Spinal cord (tissue), 10 donors: ENCODE results near the gene PARP1. TPM values are rescaled to one million over a fixed set of nuclear protein-coding genes. Genes with fewer than 3 reads are reported as not detected.

ENCODE experiments used
- DNase-seq, 6 donors: peaks; one replicate each; pipeline versions ENCODE4 v3.0.0 to v3.0.0-alpha.2; 2013 to 2015; ENCODE audit warnings: low spot score in 6 of 6, low read depth in 4 of 6
- H3K27ac ChIP-seq: one replicate; pipeline ENCODE4 v1.5.1; 2013; ENCODE audit warnings: low read depth, low read length, control low read depth
- H3K27me3 ChIP-seq: one replicate; pipeline ENCODE4 v1.6.1; 2013; ENCODE audit warnings: low read length; ENCODE audit not compliant: control insufficient read depth, insufficient read depth
- H3K36me3 ChIP-seq: one replicate; pipeline ENCODE4 v1.6.1; 2013; ENCODE audit warnings: low read length; ENCODE audit not compliant: control insufficient read depth, insufficient read depth
- H3K4me1 ChIP-seq: one replicate; pipeline ENCODE4 v1.6.1; 2013; ENCODE audit warnings: low read length; ENCODE audit not compliant: control insufficient read depth, insufficient read depth
- H3K4me3 ChIP-seq: one replicate; pipeline ENCODE4 v1.5.1; 2013; ENCODE audit warnings: low read depth, low read length, control low read depth
- H3K9me3 ChIP-seq: one replicate; pipeline ENCODE4 v1.6.1; 2013; ENCODE audit warnings: low read length; ENCODE audit not compliant: control insufficient read depth, insufficient read depth
- WGBS: methylation state at CpG from one replicate; pipeline ENCODE4 v1.1.5; 2013; ENCODE audit warnings: missing lambda C conversion rate; ENCODE audit not compliant: insufficient coverage; 5-methylcytosine and 5-hydroxymethylcytosine counted together
- polyA plus RNA-seq, 2 donors: library from polyadenylated mRNA; unstranded; fragments of 120-200 nt; gene quantifications; one replicate each; pipeline ENCODE4 v1.2.1, GENCODE V29; 2013; ENCODE audit not compliant: insufficient read length in 2 of 2
- total RNA-seq, 2 donors: library from RNA; depleted of rRNA in 1 of 2; stranded (reverse); fragments of 120-200 nt in 1 of 2; fragments of >200 nt in 1 of 2; gene quantifications; one replicate each; pipeline versions ENCODE4 v1.2.3 to v1.2.4, GENCODE V29; 2013 to 2014
- donor health status: healthy.

PARP1 gene
- total and polyA plus RNA-seq, 4 donors: 106 to 156 (median 127) TPM

GRCh38 chr1:226409392-226409791 is 1.5 kb upstream of the PARP1 start:
- DNase-seq: no peak
- no peak overlapping the region for H3K27ac ChIP-seq
- H3K27me3 ChIP-seq: no peaks in the 10 kb centered on the region
- 92% methylated on average over 4 of the region's 4 CpGs for WGBS
- no peaks in the 10 kb centered on the region for H3K9me3 ChIP-seq
- no peaks in the 10 kb centered on the region for H3K36me3 ChIP-seq
- H3K4me1 ChIP-seq: peaks cover 22% of the 10 kb centered on the region
- no peak overlapping the region for H3K4me3 ChIP-seq

- Histone ChIP-seq H3K36me3 (no peaks in the 10 kb centered on the region), H3K9me3 (no peaks in the 10 kb centered on the region), H3K4me1 (peaks cover 26% of the 10 kb centered on the region), H3K27me3 (no peaks in the 10 kb centered on the region), H3K4me3 (peak overlapping the region; percentile 71), H3K27ac (peak overlapping the region; percentile 64)
- DNase-seq: no peak
- 68% methylated on average over 13 of the region's 25 CpGs for WGBS
Observed at GRCh38 chr1:226408285-226409184, 642 bp upstream of the PARP1 start.

- no peak for DNase-seq
- H3K4me3 ChIP-seq: peak overlapping the region; percentile 71
- H3K9me3 ChIP-seq: no peaks in the 10 kb centered on the region
- no peaks in the 10 kb centered on the region for H3K27me3 ChIP-seq
- H3K4me1 ChIP-seq: peaks cover 40% of the 10 kb centered on the region
- WGBS: no CpG with 5 or more reads among the region's 4 CpGs
- peak overlapping the region; percentile 57 for H3K27ac ChIP-seq
- H3K36me3 ChIP-seq: peaks cover 1% of the 10 kb centered on the region
Observed at GRCh38 chr1:226407199-226407496, 745 bp downstream of the PARP1 start.

- peak overlapping the region; percentile 71 for H3K4me3 ChIP-seq
Observed at GRCh38 chr1:226406401-226406881, 1.5 kb downstream of the PARP1 start.

GRCh38 chr1:226405411-226405988 is 2.4 kb downstream of the PARP1 start:
- Histone ChIP-seq H3K27me3 (no peaks in the 10 kb centered on the region), H3K27ac (no peak overlapping the region), H3K4me3 (no peak overlapping the region), H3K36me3 (peaks cover 18% of the 10 kb centered on the region), H3K9me3 (no peaks in the 10 kb centered on the region), H3K4me1 (peaks cover 47% of the 10 kb centered on the region)
- WGBS: 72% methylated on average over 15 of the region's 16 CpGs
- DNase-seq: no peak

More at GRCh38 chr1:226406401-226406881, 1.5 kb downstream of the PARP1 start:
- DNase-seq: peak in 1 of 6 donors; percentile 34
- peaks cover 44% of the 10 kb centered on the region for H3K4me1 ChIP-seq
- no peak overlapping the region for H3K27ac ChIP-seq
- peaks cover 8% of the 10 kb centered on the region for H3K36me3 ChIP-seq
- H3K27me3 ChIP-seq: no peaks in the 10 kb centered on the region
- 22% methylated on average over 8 of the region's 10 CpGs for WGBS
- no peaks in the 10 kb centered on the region for H3K9me3 ChIP-seq

- no peak overlapping the region for H3K27ac ChIP-seq
- H3K36me3 ChIP-seq: peaks cover 24% of the 10 kb centered on the region
- DNase-seq: no peak
- no peaks in the 10 kb centered on the region for H3K27me3 ChIP-seq
- H3K9me3 ChIP-seq: no peaks in the 10 kb centered on the region
- WGBS: 40% methylated on average over 1 of the region's 2 CpGs
- peaks cover 48% of the 10 kb centered on the region for H3K4me1 ChIP-seq
- no peak overlapping the region for H3K4me3 ChIP-seq
Observed at GRCh38 chr1:226404904-226405222, 3.0 kb downstream of the PARP1 start.

GRCh38 chr1:226404063-226404903 is 3.6 kb downstream of the PARP1 start:
- Histone ChIP-seq H3K9me3 (no peaks in the 10 kb centered on the region), H3K27ac (no peak overlapping the region), H3K36me3 (peaks cover 30% of the 10 kb centered on the region), H3K4me3 (no peak overlapping the region), H3K4me1 (peaks cover 48% of the 10 kb centered on the region), H3K27me3 (no peaks in the 10 kb centered on the region)
- WGBS: 50% methylated on average over 4 of the region's 5 CpGs
- peak in 1 of 6 donors; percentile 25 for DNase-seq

GRCh38 chr1:226403201-226404034 is 4.5 kb downstream of the PARP1 start:
- no peak overlapping the region for H3K4me3 ChIP-seq
- no peaks in the 10 kb centered on the region for H3K27me3 ChIP-seq
- 78% methylated on average over 10 of the region's 15 CpGs for WGBS
- H3K27ac ChIP-seq: no peak overlapping the region
- H3K9me3 ChIP-seq: no peaks in the 10 kb centered on the region
- peak in 2 of 6 donors; percentile 40 to 75 for DNase-seq
- H3K4me1 ChIP-seq: peaks cover 47% of the 10 kb centered on the region
- H3K36me3 ChIP-seq: peaks cover 34% of the 10 kb centered on the region

GRCh38 chr1:226402739-226403165 is 5.1 kb downstream of the PARP1 start:
- peak in 2 of 6 donors; percentile 66 to 79 for DNase-seq

More at GRCh38 chr1:226402739-226403165, 5.1 kb downstream of the PARP1 start:
- Histone ChIP-seq H3K4me1 (peaks cover 43% of the 10 kb centered on the region), H3K9me3 (no peaks in the 10 kb centered on the region), H3K27ac (peak overlapping the region; percentile 11), H3K36me3 (peaks cover 37% of the 10 kb centered on the region), H3K27me3 (no peaks in the 10 kb centered on the region), H3K4me3 (no peak overlapping the region)
- 58% methylated on average over 4 of the region's 4 CpGs for WGBS
